ENCODE results near the gene WIPF3.

GRCh38 chr7:29806995-29807841 is 910 bp downstream of the WIPF3 start:
- TF ChIP-seq, protein P1, sequence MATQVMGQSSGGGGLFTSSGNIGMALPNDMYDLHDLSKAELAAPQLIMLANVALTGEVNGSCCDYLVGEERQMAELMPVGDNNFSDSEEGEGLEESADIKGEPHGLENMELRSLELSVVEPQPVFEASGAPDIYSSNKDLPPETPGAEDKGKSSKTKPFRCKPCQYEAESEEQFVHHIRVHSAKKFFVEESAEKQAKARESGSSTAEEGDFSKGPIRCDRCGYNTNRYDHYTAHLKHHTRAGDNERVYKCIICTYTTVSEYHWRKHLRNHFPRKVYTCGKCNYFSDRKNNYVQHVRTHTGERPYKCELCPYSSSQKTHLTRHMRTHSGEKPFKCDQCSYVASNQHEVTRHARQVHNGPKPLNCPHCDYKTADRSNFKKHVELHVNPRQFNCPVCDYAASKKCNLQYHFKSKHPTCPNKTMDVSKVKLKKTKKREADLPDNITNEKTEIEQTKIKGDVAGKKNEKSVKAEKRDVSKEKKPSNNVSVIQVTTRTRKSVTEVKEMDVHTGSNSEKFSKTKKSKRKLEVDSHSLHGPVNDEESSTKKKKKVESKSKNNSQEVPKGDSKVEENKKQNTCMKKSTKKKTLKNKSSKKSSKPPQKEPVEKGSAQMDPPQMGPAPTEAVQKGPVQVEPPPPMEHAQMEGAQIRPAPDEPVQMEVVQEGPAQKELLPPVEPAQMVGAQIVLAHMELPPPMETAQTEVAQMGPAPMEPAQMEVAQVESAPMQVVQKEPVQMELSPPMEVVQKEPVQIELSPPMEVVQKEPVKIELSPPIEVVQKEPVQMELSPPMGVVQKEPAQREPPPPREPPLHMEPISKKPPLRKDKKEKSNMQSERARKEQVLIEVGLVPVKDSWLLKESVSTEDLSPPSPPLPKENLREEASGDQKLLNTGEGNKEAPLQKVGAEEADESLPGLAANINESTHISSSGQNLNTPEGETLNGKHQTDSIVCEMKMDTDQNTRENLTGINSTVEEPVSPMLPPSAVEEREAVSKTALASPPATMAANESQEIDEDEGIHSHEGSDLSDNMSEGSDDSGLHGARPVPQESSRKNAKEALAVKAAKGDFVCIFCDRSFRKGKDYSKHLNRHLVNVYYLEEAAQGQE (IDR thresholded peaks at IDR 0.05; ENCODE audit: insufficient read depth in 1 of 2, low read depth in 2 of 2, low read length in 1 of 2): no peak
- TF ChIP-seq, protein P2, sequence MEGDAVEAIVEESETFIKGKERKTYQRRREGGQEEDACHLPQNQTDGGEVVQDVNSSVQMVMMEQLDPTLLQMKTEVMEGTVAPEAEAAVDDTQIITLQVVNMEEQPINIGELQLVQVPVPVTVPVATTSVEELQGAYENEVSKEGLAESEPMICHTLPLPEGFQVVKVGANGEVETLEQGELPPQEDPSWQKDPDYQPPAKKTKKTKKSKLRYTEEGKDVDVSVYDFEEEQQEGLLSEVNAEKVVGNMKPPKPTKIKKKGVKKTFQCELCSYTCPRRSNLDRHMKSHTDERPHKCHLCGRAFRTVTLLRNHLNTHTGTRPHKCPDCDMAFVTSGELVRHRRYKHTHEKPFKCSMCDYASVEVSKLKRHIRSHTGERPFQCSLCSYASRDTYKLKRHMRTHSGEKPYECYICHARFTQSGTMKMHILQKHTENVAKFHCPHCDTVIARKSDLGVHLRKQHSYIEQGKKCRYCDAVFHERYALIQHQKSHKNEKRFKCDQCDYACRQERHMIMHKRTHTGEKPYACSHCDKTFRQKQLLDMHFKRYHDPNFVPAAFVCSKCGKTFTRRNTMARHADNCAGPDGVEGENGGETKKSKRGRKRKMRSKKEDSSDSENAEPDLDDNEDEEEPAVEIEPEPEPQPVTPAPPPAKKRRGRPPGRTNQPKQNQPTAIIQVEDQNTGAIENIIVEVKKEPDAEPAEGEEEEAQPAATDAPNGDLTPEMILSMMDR (IDR thresholded peaks at IDR 0.05): peak; percentile 59
- no peak for TF ChIP-seq POLR2AphosphoS5 (IDR thresholded peaks at IDR 0.05; ENCODE audit: low read depth, low read length)
- TF ChIP-seq TCF7L2 (IDR thresholded peaks at IDR 0.05; ENCODE audit: low read depth, low read length): no peak
- TF ChIP-seq SIN3A (IDR thresholded peaks at IDR 0.05; ENCODE audit: borderline replicate concordance, insufficient read depth, low read depth, low read length): no peak
